ENCODE measurements around the gene CYB5D1. TPM values are rescaled to one million over a fixed set of nuclear protein-coding genes. Genes with fewer than 3 reads are reported as not detected.

The CYB5D1 gene
- total RNA-seq, 5 donors from 2014 or later (not counting 1 experiment from before 2014, with no cell fraction given): 5.5 to 12.4 (median 8.4) TPM

DNA sequence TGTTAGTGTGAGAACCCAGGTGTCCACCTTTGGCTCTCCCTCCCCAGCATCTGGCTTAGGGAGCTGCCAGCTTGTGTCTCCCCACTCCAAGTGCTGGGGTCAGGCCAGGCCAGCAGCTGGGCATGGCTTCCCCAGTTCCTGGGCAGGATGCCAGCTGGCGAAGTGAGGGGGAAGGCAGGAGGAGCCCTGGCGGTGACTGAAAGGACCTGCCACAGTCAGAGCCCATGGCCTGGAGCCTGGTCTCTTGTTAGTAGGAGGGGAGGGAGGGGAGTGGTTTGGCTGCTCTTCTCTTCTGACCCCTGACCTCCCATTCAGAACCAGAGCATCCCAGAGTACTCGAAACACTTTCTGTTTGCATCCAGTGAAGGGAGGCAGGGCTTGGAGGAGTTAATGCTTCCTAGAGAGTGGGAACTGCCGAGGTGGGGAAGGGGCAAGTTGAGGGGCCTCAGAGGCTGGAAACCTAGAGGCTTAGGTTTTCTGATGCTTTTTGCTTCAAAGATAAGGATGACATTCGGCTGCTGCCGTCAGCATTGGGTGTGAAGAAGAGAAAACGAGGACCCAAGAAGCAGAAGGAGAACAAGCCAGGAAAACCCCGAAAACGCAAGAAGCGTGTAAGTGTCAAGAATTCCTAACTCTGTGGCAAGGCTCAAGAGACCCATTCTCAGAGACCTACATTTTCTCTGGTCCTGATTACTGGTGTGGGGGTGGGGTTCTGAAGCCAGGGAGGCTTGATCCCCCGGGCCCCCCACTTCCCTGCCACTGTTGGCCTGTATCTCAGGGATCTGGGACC, 31.6 kb downstream of the CYB5D1 start:
- H3K27me3 Mint-ChIP-seq: no peaks in the 10 kb centered on the region
- H3K4me1 Mint-ChIP-seq: peaks cover 7 to 15% (median 9%) of the 10 kb centered on the region in 3 donors
- no peak overlapping the region for H3K27ac ChIP-seq (ENCODE audit: low read length)
- no peaks in the 10 kb centered on the region for H3K27me3 ChIP-seq (replicated peaks in 1 of 2; ENCODE audit: control insufficient read depth in 2 of 2, extremely low read depth in 1 of 2, insufficient read depth in 2 of 2, low read length in 1 of 2)
- ATAC-seq (replicated peaks in 1 of 4) (no peak), DNase-seq (peak in 19 of 35 experiments; percentile 11 to 56 (median 21))
- POLR2A ChIA-PET: no interaction called here
- H3K4me3 ChIP-seq (ENCODE audit: control insufficient read depth in 1 of 2, extremely low read depth in 1 of 2, low read length in 1 of 2): no peak overlapping the region
- peaks cover 6 to 42% of the 10 kb centered on the region in 2 experiments for H3K4me1 ChIP-seq (ENCODE audit: control insufficient read depth in 1 of 2, extremely low read depth in 1 of 2, insufficient read depth in 2 of 2, low read length in 2 of 2)
- no peak overlapping the region for H3K27ac Mint-ChIP-seq
- no peaks in the 10 kb centered on the region for H3K9me3 ChIP-seq
- CTCF ChIA-PET: no interaction called here
- H3K9me3 Mint-ChIP-seq: no peaks in the 10 kb centered on the region
- 79% methylated on average over 3 of the region's 11 CpGs for WGBS (ENCODE audit: insufficient coverage)
- no peak overlapping the region for H3K4me3 Mint-ChIP-seq
- H3K36me3 Mint-ChIP-seq: peaks cover 24% of the 10 kb centered on the region
- peaks cover 20 to 46% of the 10 kb centered on the region in 2 donors for H3K36me3 ChIP-seq (ENCODE audit: control insufficient read depth in 2 of 2, extremely low read depth in 1 of 2, insufficient read depth in 1 of 2, low read length in 1 of 2)

DNA sequence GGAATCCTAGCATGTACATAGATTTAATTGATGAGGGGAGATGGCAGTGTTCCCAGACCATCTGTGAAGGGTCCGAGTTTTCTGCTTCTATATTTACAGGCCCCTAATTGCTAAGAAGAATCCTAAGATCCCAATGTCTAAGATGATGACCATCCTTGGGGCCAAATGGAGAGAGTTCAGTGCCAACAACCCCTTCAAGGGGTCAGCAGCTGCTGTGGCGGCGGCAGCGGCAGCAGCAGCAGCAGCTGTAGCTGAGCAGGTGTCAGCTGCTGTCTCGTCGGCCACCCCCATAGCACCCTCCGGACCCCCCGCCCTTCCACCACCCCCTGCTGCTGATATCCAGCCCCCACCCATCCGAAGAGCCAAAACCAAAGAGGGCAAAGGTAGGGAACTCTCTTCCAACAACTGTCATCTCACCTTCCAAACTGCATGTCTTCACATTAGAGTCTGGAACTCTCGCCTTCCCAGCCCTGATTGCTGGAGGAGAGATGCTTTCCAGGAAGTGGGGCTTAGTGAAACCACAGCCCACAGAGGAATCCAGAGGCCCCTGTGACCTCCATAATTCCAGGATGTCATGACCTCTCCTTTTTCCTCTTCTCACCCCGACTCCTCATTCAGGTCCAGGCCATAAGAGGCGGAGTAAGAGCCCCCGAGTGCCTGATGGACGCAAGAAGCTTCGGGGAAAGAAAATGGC, 35.5 kb downstream of the CYB5D1 start:
- H3K4me1 ChIP-seq (ENCODE audit: control insufficient read depth in 1 of 2, extremely low read depth in 1 of 2, insufficient read depth in 2 of 2, low read length in 2 of 2): peaks cover 3 to 17% of the 10 kb centered on the region in 2 experiments
- Mint-ChIP-seq H3K36me3 (peaks cover 52% of the 10 kb centered on the region), H3K4me1 (peaks cover 16 to 18% (median 16%) of the 10 kb centered on the region in 3 donors), H3K4me3 (no peak overlapping the region), H3K27ac (no peak overlapping the region), H3K27me3 (no peaks in the 10 kb centered on the region), H3K9me3 (no peaks in the 10 kb centered on the region)
- no CpG with 5 or more reads among the region's 15 CpGs for WGBS (ENCODE audit: insufficient coverage)
- peaks cover 25 to 79% of the 10 kb centered on the region in 2 donors for H3K36me3 ChIP-seq (ENCODE audit: control insufficient read depth in 2 of 2, extremely low read depth in 1 of 2, insufficient read depth in 1 of 2, low read length in 1 of 2)
- no peak for DNase-seq
- no peak overlapping the region for H3K27ac ChIP-seq (ENCODE audit: low read length)
- ChIA-PET POLR2A (no interaction called here), CTCF (no interaction called here)
- no peaks in the 10 kb centered on the region for H3K9me3 ChIP-seq
- ATAC-seq (replicated peaks in 1 of 4): no peak
- H3K27me3 ChIP-seq (replicated peaks in 1 of 2; ENCODE audit: control insufficient read depth in 2 of 2, extremely low read depth in 1 of 2, insufficient read depth in 2 of 2, low read length in 1 of 2): no peaks in the 10 kb centered on the region
- no peak overlapping the region for H3K4me3 ChIP-seq (ENCODE audit: control insufficient read depth in 1 of 2, extremely low read depth in 1 of 2, low read length in 1 of 2)

DNA sequence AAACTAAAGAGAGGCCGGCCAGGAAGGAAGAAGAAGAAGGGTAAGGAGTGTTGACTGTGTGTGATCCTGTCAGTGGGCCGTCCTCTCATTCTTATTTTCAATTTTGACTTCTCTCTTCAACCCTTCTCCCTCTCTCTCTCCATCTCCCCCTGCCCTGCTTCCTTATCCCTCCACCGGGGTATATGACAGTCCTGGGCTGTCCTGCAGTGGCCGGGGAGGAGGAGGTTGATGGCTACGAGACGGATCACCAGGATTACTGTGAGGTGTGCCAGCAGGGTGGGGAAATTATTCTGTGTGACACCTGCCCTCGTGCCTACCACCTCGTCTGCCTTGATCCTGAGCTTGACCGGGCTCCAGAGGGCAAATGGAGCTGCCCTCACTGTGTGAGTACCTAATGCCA, 36.4 kb downstream of the CYB5D1 start:
- POLR2A ChIA-PET: no interaction called here

DNA sequence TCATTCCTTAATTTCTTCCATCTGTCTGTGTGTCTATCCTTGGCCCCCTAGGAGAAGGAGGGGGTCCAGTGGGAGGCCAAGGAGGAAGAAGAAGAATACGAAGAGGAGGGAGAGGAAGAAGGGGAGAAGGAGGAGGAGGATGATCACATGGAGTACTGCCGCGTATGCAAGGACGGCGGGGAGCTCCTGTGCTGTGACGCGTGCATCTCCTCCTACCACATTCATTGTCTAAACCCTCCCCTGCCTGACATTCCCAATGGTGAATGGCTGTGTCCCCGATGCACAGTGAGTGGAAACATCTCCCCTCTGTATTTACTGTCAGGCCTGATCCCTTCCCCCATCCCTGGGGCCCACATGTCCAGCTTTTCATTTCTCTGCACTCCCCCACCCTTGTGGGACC, 37.1 kb downstream of the CYB5D1 start:
- WGBS (ENCODE audit: insufficient coverage): 96% methylated on average over 3 of the region's 8 CpGs
- CTCF ChIA-PET: no interaction called here
- H3K27ac Mint-ChIP-seq: peak overlapping the region; percentile 28 to 55

More for the DNA sequence above, 36.4 kb downstream of the CYB5D1 start:
- Histone ChIP-seq H3K36me3 (ENCODE audit: control insufficient read depth in 2 of 2, extremely low read depth in 1 of 2, insufficient read depth in 1 of 2, low read length in 1 of 2) (peaks cover 27 to 88% of the 10 kb centered on the region in 2 donors), H3K4me1 (ENCODE audit: control insufficient read depth in 1 of 2, extremely low read depth in 1 of 2, insufficient read depth in 2 of 2, low read length in 2 of 2) (peaks cover 0 to 8% of the 10 kb centered on the region in 2 experiments), H3K9me3 (no peaks in the 10 kb centered on the region), H3K27ac (ENCODE audit: low read length) (no peak overlapping the region), H3K27me3 (replicated peaks in 1 of 2; ENCODE audit: control insufficient read depth in 2 of 2, extremely low read depth in 1 of 2, insufficient read depth in 2 of 2, low read length in 1 of 2) (no peaks in the 10 kb centered on the region), H3K4me3 (ENCODE audit: control insufficient read depth in 1 of 2, extremely low read depth in 1 of 2, low read length in 1 of 2) (no peak overlapping the region)
- Mint-ChIP-seq H3K27ac (peak overlapping the region; percentile 28 to 55), H3K4me3 (no peak overlapping the region), H3K4me1 (peaks cover 16 to 18% (median 16%) of the 10 kb centered on the region in 3 donors), H3K27me3 (no peaks in the 10 kb centered on the region), H3K9me3 (no peaks in the 10 kb centered on the region), H3K36me3 (peaks cover 61% of the 10 kb centered on the region)
- DNase-seq (no peak), ATAC-seq (replicated peaks in 1 of 4) (no peak)
- 91% methylated on average over 3 of the region's 9 CpGs for WGBS (ENCODE audit: insufficient coverage)
- CTCF ChIA-PET: no interaction called here

DNA sequence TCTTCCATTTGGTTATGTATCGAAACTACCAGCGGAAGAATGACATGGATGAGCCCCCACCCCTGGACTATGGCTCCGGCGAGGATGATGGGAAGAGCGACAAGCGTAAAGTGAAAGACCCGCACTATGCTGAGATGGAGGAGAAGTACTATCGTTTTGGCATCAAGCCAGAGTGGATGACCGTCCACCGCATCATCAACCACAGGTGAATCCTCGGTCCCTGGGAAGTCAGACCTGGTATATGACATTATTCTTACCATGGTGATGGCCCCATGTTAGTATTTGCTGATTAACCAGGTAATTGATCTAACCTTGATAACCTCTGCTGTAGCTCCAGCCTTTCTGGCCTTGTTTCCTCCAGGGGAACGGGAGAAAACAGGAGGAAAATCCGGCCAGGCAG, 39.3 kb downstream of the CYB5D1 start:
- Mint-ChIP-seq H3K9me3 (no peaks in the 10 kb centered on the region), H3K27me3 (no peaks in the 10 kb centered on the region), H3K4me3 (no peak overlapping the region), H3K4me1 (peaks cover 7 to 11% (median 7%) of the 10 kb centered on the region in 3 donors), H3K36me3 (peaks cover 69% of the 10 kb centered on the region), H3K27ac (peak overlapping the region in 1 of 2 donors; percentile 31)
- 97% methylated on average over 11 of the region's 13 CpGs for WGBS (ENCODE audit: insufficient coverage)
- POLR2A ChIA-PET: no interaction called here
- CTCF ChIA-PET: interaction anchor here (1.0 to 1.7 kb wide), 3 partner anchors 16 to 35 kb away, joined by 3 to 4 read pairs (median 4); no protein-coding TSS in a partner anchor
- Histone ChIP-seq H3K27me3 (replicated peaks in 1 of 2; ENCODE audit: control insufficient read depth in 2 of 2, extremely low read depth in 1 of 2, insufficient read depth in 2 of 2, low read length in 1 of 2) (no peaks in the 10 kb centered on the region), H3K4me3 (ENCODE audit: control insufficient read depth in 1 of 2, extremely low read depth in 1 of 2, low read length in 1 of 2) (no peak overlapping the region), H3K36me3 (ENCODE audit: control insufficient read depth in 2 of 2, extremely low read depth in 1 of 2, insufficient read depth in 1 of 2, low read length in 1 of 2) (peaks cover 29 to 88% of the 10 kb centered on the region in 2 donors), H3K4me1 (ENCODE audit: control insufficient read depth in 1 of 2, extremely low read depth in 1 of 2, insufficient read depth in 2 of 2, low read length in 2 of 2) (no peaks in the 10 kb centered on the region), H3K9me3 (no peaks in the 10 kb centered on the region), H3K27ac (ENCODE audit: low read length) (no peak overlapping the region)
- ATAC-seq (replicated peaks in 1 of 4) (no peak), DNase-seq (no peak)

More for the DNA sequence above, 37.1 kb downstream of the CYB5D1 start:
- no peak overlapping the region for H3K4me3 Mint-ChIP-seq
- ATAC-seq (replicated peaks in 1 of 4): no peak
- POLR2A ChIA-PET: no interaction called here
- H3K27ac ChIP-seq (ENCODE audit: low read length): no peak overlapping the region
- peaks cover 16% of the 10 kb centered on the region in 3 donors for H3K4me1 Mint-ChIP-seq
- no peak for DNase-seq
- peaks cover 0 to 2% of the 10 kb centered on the region in 2 experiments for H3K4me1 ChIP-seq (ENCODE audit: control insufficient read depth in 1 of 2, extremely low read depth in 1 of 2, insufficient read depth in 2 of 2, low read length in 2 of 2)
- H3K36me3 Mint-ChIP-seq: peaks cover 68% of the 10 kb centered on the region
- peaks cover 27 to 89% of the 10 kb centered on the region in 2 donors for H3K36me3 ChIP-seq (ENCODE audit: control insufficient read depth in 2 of 2, extremely low read depth in 1 of 2, insufficient read depth in 1 of 2, low read length in 1 of 2)
- H3K9me3 Mint-ChIP-seq: no peaks in the 10 kb centered on the region
- H3K27me3 ChIP-seq (replicated peaks in 1 of 2; ENCODE audit: control insufficient read depth in 2 of 2, extremely low read depth in 1 of 2, insufficient read depth in 2 of 2, low read length in 1 of 2): no peaks in the 10 kb centered on the region
- no peak overlapping the region for H3K4me3 ChIP-seq (ENCODE audit: control insufficient read depth in 1 of 2, extremely low read depth in 1 of 2, low read length in 1 of 2)
- no peaks in the 10 kb centered on the region for H3K27me3 Mint-ChIP-seq
- H3K9me3 ChIP-seq: no peaks in the 10 kb centered on the region

DNA sequence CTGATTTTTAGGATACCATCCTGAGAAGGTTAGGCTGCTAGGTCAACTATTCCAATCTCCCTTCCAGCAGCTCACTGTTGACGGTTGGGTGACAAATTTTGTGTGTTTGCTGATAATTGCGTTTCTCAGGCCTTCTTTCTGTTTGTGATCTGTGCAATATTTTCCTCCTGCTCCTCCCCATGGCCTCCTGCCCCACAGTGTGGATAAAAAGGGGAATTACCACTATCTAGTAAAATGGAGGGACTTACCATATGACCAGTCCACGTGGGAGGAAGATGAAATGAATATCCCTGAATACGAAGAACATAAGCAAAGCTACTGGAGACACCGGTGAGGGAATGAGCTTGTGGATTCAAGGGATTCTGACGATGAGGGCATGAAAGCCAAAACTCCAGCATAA, 40.0 kb downstream of the CYB5D1 start:
- H3K4me3 Mint-ChIP-seq: no peak overlapping the region
- Histone ChIP-seq H3K9me3 (no peaks in the 10 kb centered on the region), H3K36me3 (ENCODE audit: control insufficient read depth in 2 of 2, extremely low read depth in 1 of 2, insufficient read depth in 1 of 2, low read length in 1 of 2) (peaks cover 33 to 92% of the 10 kb centered on the region in 2 donors), H3K4me1 (ENCODE audit: control insufficient read depth in 1 of 2, extremely low read depth in 1 of 2, insufficient read depth in 2 of 2, low read length in 2 of 2) (no peaks in the 10 kb centered on the region), H3K27me3 (replicated peaks in 1 of 2; ENCODE audit: control insufficient read depth in 2 of 2, extremely low read depth in 1 of 2, insufficient read depth in 2 of 2, low read length in 1 of 2) (no peaks in the 10 kb centered on the region), H3K27ac (ENCODE audit: low read length) (no peak overlapping the region), H3K4me3 (ENCODE audit: control insufficient read depth in 1 of 2, extremely low read depth in 1 of 2, low read length in 1 of 2) (no peak overlapping the region)
- H3K9me3 Mint-ChIP-seq: no peaks in the 10 kb centered on the region
- 84% methylated on average over 3 of the region's 6 CpGs for WGBS (ENCODE audit: insufficient coverage)
- H3K4me1 Mint-ChIP-seq: peaks cover 6 to 11% (median 7%) of the 10 kb centered on the region in 3 donors
- peaks cover 73% of the 10 kb centered on the region for H3K36me3 Mint-ChIP-seq
- peak in 2 of 4 experiments; percentile 46 to 69 for ATAC-seq (replicated peaks in 1 of 4)
- H3K27me3 Mint-ChIP-seq: no peaks in the 10 kb centered on the region
- ChIA-PET CTCF (interaction anchor here (0.6 to 1.7 kb wide), 6 partner anchors 15 to 82 kb away, joined by 3 to 4 read pairs (median 4); partner anchors contain the start of gene NAA38 (in 1 of the 2)), POLR2A (no interaction called here)
- DNase-seq: peak in 7 of 35 experiments; percentile 7 to 55 (median 13)
- peak overlapping the region; percentile 53 to 71 for H3K27ac Mint-ChIP-seq

All from T-cell (primary cell).